Activated CD4-positive, alpha-beta T cell treated with anti-CD3 and anti-CD28 coated beads, Interleukin-2, amount 10 ng/mL, durations not matched to agents 7 days and 5 days (primary cell): ENCODE data around the gene AK4. TPM values are rescaled to one million over a fixed set of nuclear protein-coding genes. Genes with fewer than 3 reads are reported as not detected.

Experiments used
- CTCF ChIA-PET: fragments of 350-600 bp; sonication (Branson Sonifier 250); formaldehyde crosslinking; loops from one replicate; lab custom pipeline; 2021; ENCODE audit warnings: antibody characterized with exemption; lab: Charles Lee
- POLR2A ChIA-PET: fragments of 350-600 bp; sonication (Branson Sonifier 250); formaldehyde crosslinking; loops from one replicate; lab custom pipeline; 2021; ENCODE audit warnings: antibody characterized with exemption; lab: Charles Lee
- DNase-seq: peaks from one replicate; pipeline ENCODE4 v3.0.0-alpha.2; 2020
- H3K27ac Mint-ChIP-seq: one replicate; pipeline ENCODE4 v1.8.0; 2021; ENCODE audit warnings: mild to moderate bottlenecking, moderate library complexity, mixed read lengths
- H3K27me3 Mint-ChIP-seq: one replicate; pipeline ENCODE4 v1.8.0; 2021; ENCODE audit warnings: mixed read lengths
- H3K36me3 Mint-ChIP-seq: one replicate; pipeline ENCODE4 v1.8.0; 2021; ENCODE audit warnings: low read depth, mixed read lengths
- H3K4me1 Mint-ChIP-seq: one replicate; pipeline ENCODE4 v1.8.0; 2021; ENCODE audit warnings: mixed read lengths
- H3K4me3 Mint-ChIP-seq: one replicate; pipeline ENCODE4 v1.8.0; 2021; ENCODE audit warnings: mild to moderate bottlenecking, moderate library complexity, mixed read lengths
- H3K9me3 Mint-ChIP-seq: one replicate; pipeline ENCODE4 v1.8.0; 2021; ENCODE audit warnings: mixed read lengths
- total RNA-seq, 2 experiments: library from RNA; stranded (reverse); gene quantifications; one replicate each; pipeline ENCODE4 v1.2.3, GENCODE V29; 2021

Gene AK4
- total RNA-seq, 2 experiments from 2014 or later: 37.3 to 42.6 TPM

GRCh38 chr1:65170511-65171142, 22.6 kb downstream of the AK4 start:
- Mint-ChIP-seq H3K27me3 (no peaks in the 10 kb centered on the region), H3K27ac (no peak overlapping the region), H3K4me1 (peaks cover 11% of the 10 kb centered on the region), H3K9me3 (no peaks in the 10 kb centered on the region), H3K4me3 (no peak overlapping the region), H3K36me3 (peaks cover 2% of the 10 kb centered on the region)
- POLR2A ChIA-PET: no interaction called here
- no peak for DNase-seq
- CTCF ChIA-PET: interaction anchor here (0.6 to 0.9 kb wide), 4 partner anchors 23 to 915 kb away, joined by 3 to 5 read pairs (median 3); partner anchors contain the start of gene AK4

DNA sequence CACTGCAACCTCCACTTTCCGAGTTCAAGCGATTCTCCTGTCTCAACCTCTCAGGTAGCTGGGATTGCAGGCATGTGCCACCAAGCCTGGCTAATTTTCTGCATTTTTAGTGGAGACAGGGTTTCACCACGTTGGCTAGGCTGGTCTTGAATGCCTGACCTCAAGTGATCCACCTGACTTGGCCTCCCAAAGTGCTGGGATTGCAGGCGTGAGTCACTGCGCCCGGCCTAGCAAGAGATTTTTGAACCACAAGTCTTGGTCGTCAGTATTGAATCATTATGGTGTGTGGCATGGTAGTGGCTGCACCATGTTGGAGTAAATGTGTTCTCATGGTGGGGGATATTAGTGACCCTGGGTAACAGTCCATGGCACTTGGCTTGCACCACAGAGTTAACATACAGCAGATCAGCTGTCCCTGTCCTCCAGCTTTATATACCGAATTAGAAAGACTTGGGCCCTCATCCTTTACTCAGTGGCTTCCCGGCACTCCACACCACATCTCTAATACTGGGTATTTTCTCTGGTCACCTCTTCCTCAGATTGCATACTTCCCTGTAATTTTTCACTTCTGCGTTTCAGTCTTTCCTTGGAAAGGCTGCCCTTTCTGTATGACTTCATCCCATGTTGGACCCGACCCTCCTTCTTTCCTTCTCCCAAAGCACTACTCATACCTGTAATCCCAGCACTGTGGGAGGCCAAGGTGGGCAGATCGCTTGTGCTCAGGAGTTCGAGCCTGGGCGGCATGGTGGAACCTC, 25.1 kb downstream of the AK4 start:
- H3K27me3 Mint-ChIP-seq: no peaks in the 10 kb centered on the region
- H3K4me1 Mint-ChIP-seq: peaks cover 8% of the 10 kb centered on the region
- DNase-seq: no peak
- H3K27ac Mint-ChIP-seq: no peak overlapping the region
- no peaks in the 10 kb centered on the region for H3K9me3 Mint-ChIP-seq
- H3K4me3 Mint-ChIP-seq: no peak overlapping the region
- ChIA-PET CTCF (interaction anchor here (1.0 kb wide), 1 partner anchor 25 kb away, joined by 4 read pairs; the partner anchor contains the start of gene AK4), POLR2A (no interaction called here)
- no peaks in the 10 kb centered on the region for H3K36me3 Mint-ChIP-seq

DNA sequence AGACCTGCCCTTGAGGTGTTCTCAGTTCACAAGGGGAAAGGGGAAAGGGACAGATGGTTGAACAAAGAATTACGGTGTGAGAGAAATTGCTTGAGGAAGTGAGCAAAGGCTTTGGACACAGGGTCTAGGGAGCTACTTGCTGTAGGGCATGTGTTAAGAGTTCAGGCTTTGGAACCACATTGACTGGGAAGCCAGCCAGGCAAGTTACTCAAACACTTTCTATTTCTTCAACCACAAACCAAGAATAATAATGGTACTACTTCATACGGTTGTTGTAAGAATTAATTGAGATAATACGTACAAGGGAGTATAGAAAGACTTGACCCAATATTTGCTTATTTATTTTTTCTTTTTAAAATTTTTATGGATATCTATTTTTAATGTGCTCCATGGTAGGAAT, 26.6 kb downstream of the AK4 start:
- Mint-ChIP-seq H3K36me3 (no peaks in the 10 kb centered on the region), H3K27me3 (no peaks in the 10 kb centered on the region), H3K4me3 (no peak overlapping the region), H3K4me1 (peaks cover 8% of the 10 kb centered on the region), H3K9me3 (no peaks in the 10 kb centered on the region), H3K27ac (no peak overlapping the region)
- DNase-seq: no peak
- ChIA-PET CTCF (no interaction called here), POLR2A (no interaction called here)

- H3K27me3 Mint-ChIP-seq: no peaks in the 10 kb centered on the region
- ChIA-PET CTCF (no interaction called here), POLR2A (no interaction called here)
- H3K36me3 Mint-ChIP-seq: no peaks in the 10 kb centered on the region
- DNase-seq: no peak
- H3K4me3 Mint-ChIP-seq: no peak overlapping the region
- H3K9me3 Mint-ChIP-seq: no peaks in the 10 kb centered on the region
- no peak overlapping the region for H3K27ac Mint-ChIP-seq
- peaks cover 8% of the 10 kb centered on the region for H3K4me1 Mint-ChIP-seq
These were observed 27.4 kb downstream of the AK4 start for GRCh38 chr1:65175171-65176055.

DNA sequence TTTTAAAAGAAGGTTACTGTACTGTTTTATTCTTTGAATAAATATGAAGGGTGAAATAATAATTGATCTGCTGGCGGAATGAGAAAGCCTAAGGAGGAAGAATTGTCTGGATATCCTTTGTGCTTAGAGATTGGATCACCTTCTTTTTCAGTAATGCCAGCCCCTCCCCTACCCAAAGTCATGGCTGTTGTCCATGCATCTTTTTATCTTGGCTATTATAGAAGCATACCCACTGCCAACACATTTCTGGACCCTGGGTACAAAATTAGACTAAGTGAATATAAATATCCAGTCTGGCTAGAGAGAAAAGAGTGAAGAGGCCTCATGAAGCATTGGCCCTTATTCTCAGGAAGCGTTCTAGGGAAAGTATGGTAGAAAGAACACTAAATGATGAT, 28.1 kb downstream of the AK4 start:
- no peaks in the 10 kb centered on the region for H3K9me3 Mint-ChIP-seq
- H3K27me3 Mint-ChIP-seq: no peaks in the 10 kb centered on the region
- H3K4me1 Mint-ChIP-seq: peaks cover 8% of the 10 kb centered on the region
- POLR2A ChIA-PET: no interaction called here
- H3K36me3 Mint-ChIP-seq: no peaks in the 10 kb centered on the region
- CTCF ChIA-PET: no interaction called here
- DNase-seq: no peak
- no peak overlapping the region for H3K27ac Mint-ChIP-seq
- H3K4me3 Mint-ChIP-seq: no peak overlapping the region

DNA sequence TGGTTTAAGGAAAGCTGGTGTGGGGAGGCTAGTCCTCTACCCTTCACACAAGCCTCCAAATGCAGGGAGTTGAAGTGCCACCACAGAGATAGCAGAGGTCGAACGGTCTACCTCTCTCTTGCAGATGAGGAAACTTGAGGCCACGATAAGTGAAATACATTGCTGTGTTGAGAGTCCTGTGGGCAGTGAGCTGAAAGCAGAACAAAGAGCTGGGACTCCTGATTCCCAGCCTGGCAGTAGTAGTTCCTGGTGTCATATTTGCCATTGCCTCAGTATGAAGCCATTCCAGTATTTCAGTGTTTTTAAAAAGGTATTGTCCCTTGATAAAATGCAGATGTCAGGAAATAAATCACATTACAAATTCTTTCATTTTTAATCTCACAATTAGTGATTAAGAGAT, 28.6 kb downstream of the AK4 start:
- no peaks in the 10 kb centered on the region for H3K27me3 Mint-ChIP-seq
- ChIA-PET CTCF (interaction anchor here (1.1 kb wide), 1 partner anchor 28 kb away, joined by 5 read pairs; no protein-coding TSS in a partner anchor), POLR2A (no interaction called here)
- H3K9me3 Mint-ChIP-seq: no peaks in the 10 kb centered on the region
- H3K36me3 Mint-ChIP-seq: no peaks in the 10 kb centered on the region
- no peak overlapping the region for H3K4me3 Mint-ChIP-seq
- no peak overlapping the region for H3K27ac Mint-ChIP-seq
- H3K4me1 Mint-ChIP-seq: peaks cover 8% of the 10 kb centered on the region
- DNase-seq: no peak

GRCh38 chr1:65177457-65177856, 29.5 kb downstream of the AK4 start:
- no peak overlapping the region for H3K4me3 Mint-ChIP-seq
- no peak overlapping the region for H3K27ac Mint-ChIP-seq
- DNase-seq: no peak
- ChIA-PET POLR2A (no interaction called here), CTCF (interaction anchor here (1.1 kb wide), 1 partner anchor 29 kb away, joined by 5 read pairs; no protein-coding TSS in a partner anchor)
- no peaks in the 10 kb centered on the region for H3K27me3 Mint-ChIP-seq
- H3K9me3 Mint-ChIP-seq: no peaks in the 10 kb centered on the region
- H3K4me1 Mint-ChIP-seq: peaks cover 8% of the 10 kb centered on the region
- H3K36me3 Mint-ChIP-seq: no peaks in the 10 kb centered on the region

DNA sequence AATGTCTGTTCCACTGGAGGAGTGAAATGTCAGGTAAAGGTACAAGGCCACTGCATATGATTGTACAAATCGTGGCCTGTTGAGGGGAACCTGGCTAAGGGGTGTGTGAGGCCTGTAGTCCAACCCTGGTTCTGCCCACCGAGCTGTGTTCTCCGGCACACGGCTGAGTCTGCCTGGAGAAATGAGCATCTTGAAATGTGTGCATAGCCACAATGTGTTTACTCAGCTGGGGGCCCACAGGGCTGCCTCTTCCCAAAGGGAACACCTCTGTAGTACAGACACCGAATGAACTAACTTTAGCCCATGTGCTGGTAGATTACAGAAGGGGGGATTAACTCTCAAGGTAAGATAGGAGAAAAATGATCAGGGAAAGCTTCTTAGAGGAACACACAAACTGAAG, 30.2 kb downstream of the AK4 start:
- Mint-ChIP-seq H3K9me3 (no peaks in the 10 kb centered on the region), H3K4me3 (no peak overlapping the region), H3K36me3 (no peaks in the 10 kb centered on the region), H3K4me1 (peaks cover 8% of the 10 kb centered on the region), H3K27me3 (no peaks in the 10 kb centered on the region), H3K27ac (no peak overlapping the region)
- CTCF ChIA-PET: no interaction called here
- no peak for DNase-seq
- POLR2A ChIA-PET: no interaction called here

DNA sequence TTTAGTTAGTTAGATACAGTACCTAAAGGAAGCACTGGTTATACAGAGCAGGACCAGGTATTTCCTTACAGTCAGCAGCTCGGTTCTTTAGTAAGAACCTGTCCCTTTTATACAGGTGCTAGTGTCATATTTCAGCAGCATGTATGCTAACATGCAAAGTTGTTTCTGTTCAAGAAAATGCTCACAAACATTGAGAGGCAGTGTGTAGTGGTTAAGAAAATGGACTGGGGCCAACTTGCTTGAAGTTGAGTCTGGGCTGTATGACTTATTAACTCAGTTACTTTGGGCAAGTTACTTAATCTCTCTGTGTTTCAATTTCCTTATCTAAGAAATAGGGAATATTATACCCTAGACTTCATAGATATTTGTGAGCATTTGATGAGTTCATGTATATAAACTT, 31.1 kb downstream of the AK4 start:
- Mint-ChIP-seq H3K4me1 (peaks cover 5% of the 10 kb centered on the region), H3K4me3 (no peak overlapping the region), H3K27me3 (no peaks in the 10 kb centered on the region), H3K27ac (no peak overlapping the region), H3K36me3 (no peaks in the 10 kb centered on the region), H3K9me3 (no peaks in the 10 kb centered on the region)
- POLR2A ChIA-PET: no interaction called here
- CTCF ChIA-PET: no interaction called here
- DNase-seq: no peak

DNA sequence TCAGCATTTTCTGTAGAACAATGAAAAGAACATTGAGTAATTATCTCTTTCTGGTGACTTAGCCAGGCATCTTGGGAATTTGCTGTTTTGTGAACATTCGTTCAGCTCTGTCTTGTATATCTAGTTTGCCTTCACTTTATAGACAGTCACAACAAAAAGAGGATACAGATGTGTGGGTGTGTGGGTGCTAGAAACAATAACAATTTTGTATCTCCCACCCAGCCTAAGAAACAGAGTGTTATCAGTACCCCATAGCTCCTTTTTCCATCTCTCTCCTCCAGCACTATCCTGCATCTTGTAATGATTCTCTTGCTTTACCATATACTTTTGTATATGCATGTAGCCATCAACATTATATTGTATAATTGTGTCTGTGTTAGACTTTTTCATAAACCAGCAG, 33.0 kb downstream of the AK4 start:
- no peak for DNase-seq
- ChIA-PET CTCF (interaction anchor here (0.7 to 1.2 kb wide), 3 partner anchors 9 to 106 kb away, joined by 3 read pairs; no protein-coding TSS in a partner anchor), POLR2A (interaction anchor here (0.6 kb wide), 1 partner anchor 24 kb away, joined by 4 read pairs; no protein-coding TSS in a partner anchor)
- Mint-ChIP-seq H3K27me3 (no peaks in the 10 kb centered on the region), H3K27ac (no peak overlapping the region), H3K4me3 (no peak overlapping the region), H3K9me3 (no peaks in the 10 kb centered on the region), H3K36me3 (peaks cover 2% of the 10 kb centered on the region), H3K4me1 (no peaks in the 10 kb centered on the region)

DNA sequence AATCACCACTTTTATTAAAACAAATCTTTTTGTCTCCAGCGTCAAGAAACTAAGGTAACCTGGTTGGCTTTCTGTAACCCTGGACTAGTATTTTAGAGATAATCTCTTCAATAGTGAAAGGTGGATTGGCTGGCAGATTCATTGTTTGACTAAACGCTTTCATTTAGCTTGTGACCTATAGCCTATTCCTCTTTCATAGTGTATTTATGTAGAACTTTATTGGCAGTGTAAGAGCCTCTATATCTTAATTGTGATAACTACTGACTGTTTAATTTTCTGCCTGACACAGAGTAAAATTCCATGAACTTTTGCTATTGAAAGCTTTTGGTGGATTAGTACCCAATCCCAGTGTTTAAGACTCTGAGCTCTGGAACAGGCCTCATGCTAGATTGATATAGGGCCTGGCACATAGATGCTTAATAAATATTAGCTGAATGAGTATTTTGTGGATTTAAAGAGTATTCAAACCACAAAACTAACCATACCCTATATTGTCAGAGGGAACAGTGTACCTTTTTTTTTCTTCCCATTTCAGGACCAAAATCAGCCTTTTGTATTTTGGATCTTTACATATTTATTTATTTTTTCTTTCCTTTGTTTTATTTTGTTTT, 34.8 kb downstream of the AK4 start:
- DNase-seq: no peak

DNA sequence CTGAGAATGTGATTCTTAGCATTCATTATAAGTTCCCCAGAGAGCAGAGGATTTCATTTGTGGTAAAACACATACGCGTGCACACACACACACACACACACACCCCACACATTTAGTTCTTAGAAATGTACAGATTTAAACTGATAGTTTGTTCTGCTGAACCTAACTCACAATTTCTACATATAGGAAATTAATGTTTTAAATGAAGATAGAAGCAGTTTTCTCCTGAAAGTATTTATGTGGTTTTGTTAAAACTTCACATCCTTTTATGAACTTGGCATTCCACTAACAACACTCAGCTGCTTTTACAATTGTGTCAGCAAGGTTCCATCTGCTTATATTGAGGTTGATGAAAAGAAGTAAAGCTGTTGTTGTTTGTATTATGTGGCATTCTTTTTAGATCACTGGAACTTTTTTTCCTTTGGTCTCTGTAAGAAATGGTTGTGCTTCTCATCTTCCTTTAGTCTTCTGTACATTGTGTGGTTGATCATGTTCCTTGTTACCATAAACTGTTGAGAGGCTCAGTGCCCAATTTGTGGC, 41.6 kb downstream of the AK4 start:
- no peak overlapping the region for H3K27ac Mint-ChIP-seq
- ChIA-PET POLR2A (no interaction called here), CTCF (interaction anchor here (1.3 kb wide), 1 partner anchor 18 kb away, joined by 3 read pairs; no protein-coding TSS in a partner anchor)
- H3K4me1 Mint-ChIP-seq: peaks cover 8% of the 10 kb centered on the region
- no peaks in the 10 kb centered on the region for H3K27me3 Mint-ChIP-seq
- peaks cover 5% of the 10 kb centered on the region for H3K9me3 Mint-ChIP-seq
- no peak for DNase-seq
- peaks cover 26% of the 10 kb centered on the region for H3K36me3 Mint-ChIP-seq
- H3K4me3 Mint-ChIP-seq: no peak overlapping the region

More for the DNA sequence above, 34.8 kb downstream of the AK4 start:
- ChIA-PET POLR2A (no interaction called here), CTCF (interaction anchor here (0.6 to 1.1 kb wide), 2 partner anchors 19 to 687 kb away, joined by 3 to 4 read pairs; no protein-coding TSS in a partner anchor)
- no peaks in the 10 kb centered on the region for H3K4me1 Mint-ChIP-seq
- peaks cover 2% of the 10 kb centered on the region for H3K36me3 Mint-ChIP-seq
- H3K4me3 Mint-ChIP-seq: no peak overlapping the region
- no peaks in the 10 kb centered on the region for H3K27me3 Mint-ChIP-seq
- H3K9me3 Mint-ChIP-seq: no peaks in the 10 kb centered on the region
- no peak overlapping the region for H3K27ac Mint-ChIP-seq
